Adrenal gland (tissue), 5 donors: ENCODE results near the gene RTL5.

ENCODE experiments used
- CTCF ChIP-seq, 6 experiments: fragments of 450-650 bp in 4 of 6; fragments of 200-600 bp in 2 of 6; sonication (generic) in 1 of 6; IDR thresholded peaks; 1 replicate in 5 of 6; 2 replicates in 1 of 6; pipeline versions ENCODE4 v1.5.1 to v1.8.0; 2016 to 2021; ENCODE audit warnings: antibody characterized with exemption in 6 of 6, mild to moderate bottlenecking in 2 of 6, moderate library complexity in 1 of 6
- POLR2A ChIP-seq, 2 donors: fragments of 450-650 bp; IDR thresholded peaks; one replicate each; pipeline ENCODE4 v1.6.1; 2017; ENCODE audit warnings: antibody characterized with exemption in 2 of 2, mild to moderate bottlenecking in 2 of 2, moderate library complexity in 1 of 2
- donor health status: DM: no; HTN: no; CAD: no.

GRCh38 chrX:72137846-72138495, 6.3 kb upstream of the RTL5 start:
- TF ChIP-seq POLR2A (IDR thresholded peaks at IDR 0.05) (no peak), CTCF (IDR thresholded peaks at IDR 0.05) (no peak)
